ENCODE data around the gene WASF1.
A peak's percentile ranks its signal among the peaks of the same experiment; 100 is the strongest.

The WASF1 gene

GRCh38 chr6:110179406-110180227, at the start of gene WASF1:
Gene WASF1, minus strand, starts transcription at chr6:110179670. Its CDS starts 52,069 bp downstream, at chr6:110127601.
- DNase-seq, result peak; percentile 95

GRCh38 chr6:110226261-110226660, 46.8 kb upstream of the WASF1 start:
- DNase-seq, result no peak

GRCh38 chr6:110221738-110222137, 42.3 kb upstream of the WASF1 start:
- DNase-seq, result no peak

GRCh38 chr6:110217266-110217665, 37.8 kb upstream of the WASF1 start:
- peak; percentile 1 for DNase-seq

- no peak for DNase-seq
These were observed 36.7 kb upstream of the WASF1 start for GRCh38 chr6:110216140-110216539.

- no peak for DNase-seq
These were observed 34.9 kb upstream of the WASF1 start for GRCh38 chr6:110214338-110214737.

GRCh38 chr6:110211753-110212152, 32.3 kb upstream of the WASF1 start:
- DNase-seq, result no peak

- DNase-seq, result no peak
These were observed 28.2 kb upstream of the WASF1 start for GRCh38 chr6:110207652-110208051.

GRCh38 chr6:110201151-110201884, 21.8 kb upstream of the WASF1 start:
- DNase-seq, result no peak

GRCh38 chr6:110198561-110198960, 19.1 kb upstream of the WASF1 start:
- no peak for DNase-seq

- DNase-seq, result no peak
These were observed 17.4 kb upstream of the WASF1 start for GRCh38 chr6:110196874-110197273.

GRCh38 chr6:110195639-110196038, 16.2 kb upstream of the WASF1 start:
- no peak for DNase-seq

- no peak for DNase-seq
These were observed 12.0 kb upstream of the WASF1 start for GRCh38 chr6:110191477-110191876.

- DNase-seq, result no peak
These were observed 11.3 kb upstream of the WASF1 start for GRCh38 chr6:110190726-110191125.

- no peak for DNase-seq
These were observed 9.3 kb upstream of the WASF1 start for GRCh38 chr6:110188791-110189190.

- DNase-seq, result no peak
These were observed 6.4 kb upstream of the WASF1 start for GRCh38 chr6:110185879-110186278.

GRCh38 chr6:110183292-110183885, 3.9 kb upstream of the WASF1 start:
- DNase-seq, result no peak

- no peak for DNase-seq
These were observed 1.9 kb upstream of the WASF1 start for GRCh38 chr6:110181131-110182030.

GRCh38 chr6:110180228-110181008, 948 bp upstream of the WASF1 start, which contains the start of gene CDC40:
Gene CDC40, plus strand, starts transcription at chr6:110180427. Its CDS starts 18 bp downstream, at chr6:110180445.
- no peak for DNase-seq

- DNase-seq, result peak; percentile 62
These were observed 654 bp downstream of the WASF1 start for GRCh38 chr6:110178626-110179405.
